ENCODE results near the gene NSF.

GRCh38 chr17:46788300-46788699 lies 197.8 kb downstream of the NSF start:
- TF ChIP-seq CTCF (conservative IDR thresholded peaks at IDR 0.05 in 1 of 2, IDR thresholded peaks at IDR 0.05 in 1 of 2; ENCODE audit: low read depth in 1 of 2, low read length in 2 of 2) (no peak), EZH2 (IDR thresholded peaks at IDR 0.05; ENCODE audit: low read length, missing control alignments) (no peak)
